Astrocyte (in vitro differentiated cells and primary cell): ENCODE results near the gene PRKCH. TPM values are rescaled to one million over a fixed set of nuclear protein-coding genes. Genes with fewer than 3 reads are reported as not detected.

Experiments used
- DNase-seq: peaks from one replicate; pipeline ENCODE4 v3.0.0-alpha.2; 2010; ENCODE audit warnings: low read depth
- FAIRE-seq: peaks from 2 replicates; lab custom pipeline; 2011; peaks lifted over from hg19 to GRCh38; lab: Jason Lieb, UNC
- H2AFZ ChIP-seq: 2 replicates; pipeline ENCODE4 v1.6.0; 2012; ENCODE audit warnings: low read depth, low read length, inconsistent platforms
- H3K27ac ChIP-seq: 2 replicates; pipeline ENCODE4 v1.5.1; 2011; ENCODE audit warnings: low read depth, low read length, inconsistent platforms
- H3K27me3 ChIP-seq: 2 replicates; pipeline ENCODE4 v1.6.0; 2011; ENCODE audit warnings: low read length, inconsistent platforms; ENCODE audit not compliant: insufficient read depth
- H3K36me3 ChIP-seq: 2 replicates; pipeline ENCODE4 v1.5.1; 2011; ENCODE audit warnings: low read length, inconsistent platforms; ENCODE audit not compliant: insufficient read depth
- H3K4me1 ChIP-seq: 2 replicates; pipeline ENCODE4 v1.5.1; 2011; ENCODE audit warnings: low read length, inconsistent platforms; ENCODE audit not compliant: insufficient read depth
- H3K4me2 ChIP-seq: 2 replicates; pipeline ENCODE4 v1.6.0; 2012; ENCODE audit warnings: low read length, inconsistent platforms
- H3K4me3 ChIP-seq: 2 replicates; pipeline ENCODE4 v1.5.1; 2011; ENCODE audit warnings: low read depth, mild to moderate bottlenecking, low read length, inconsistent platforms; ENCODE audit not compliant: insufficient read depth
- H3K79me2 ChIP-seq: 2 replicates; pipeline ENCODE4 v1.6.0; 2012; ENCODE audit warnings: mild to moderate bottlenecking, low read length, inconsistent platforms; ENCODE audit not compliant: insufficient read depth
- H3K9ac ChIP-seq: 2 replicates; pipeline ENCODE4 v1.6.0; 2012; ENCODE audit warnings: mild to moderate bottlenecking, low read length, inconsistent platforms
- H3K9me3 ChIP-seq: 2 replicates; pipeline ENCODE4 v1.5.1; 2012; ENCODE audit warnings: low read depth, mild to moderate bottlenecking, low read length, inconsistent platforms; ENCODE audit not compliant: insufficient read depth
- H4K20me1 ChIP-seq: 2 replicates; pipeline ENCODE4 v1.6.0; 2012; ENCODE audit warnings: low read length, inconsistent platforms; ENCODE audit not compliant: insufficient read depth
- H3K27ac Mint-ChIP-seq: one replicate; pipeline ENCODE4 v1.8.0; 2021; ENCODE audit warnings: mild to moderate bottlenecking, mixed read lengths; ENCODE audit not compliant: unreplicated experiment
- H3K27me3 Mint-ChIP-seq: one replicate; pipeline ENCODE4 v1.8.0; 2021; ENCODE audit warnings: low read depth, mixed read lengths; ENCODE audit not compliant: unreplicated experiment
- H3K36me3 Mint-ChIP-seq: one replicate; pipeline ENCODE4 v1.8.0; 2021; ENCODE audit warnings: low read depth, mixed read lengths; ENCODE audit not compliant: unreplicated experiment
- H3K4me1 Mint-ChIP-seq: one replicate; pipeline ENCODE4 v1.8.0; 2021; ENCODE audit warnings: low read depth, mixed read lengths; ENCODE audit not compliant: unreplicated experiment
- H3K4me3 Mint-ChIP-seq: one replicate; pipeline ENCODE4 v1.8.0; 2021; ENCODE audit warnings: mild to moderate bottlenecking, moderate library complexity, mixed read lengths; ENCODE audit not compliant: unreplicated experiment
- H3K9me3 Mint-ChIP-seq: one replicate; pipeline ENCODE4 v1.8.0; 2021; ENCODE audit warnings: mild to moderate bottlenecking, mixed read lengths; ENCODE audit not compliant: unreplicated experiment
- CTCF ChIP-seq: IDR thresholded peaks from 2 replicates; pipeline ENCODE4 v1.5.1; 2011; ENCODE audit warnings: low read depth, mild to moderate bottlenecking, inconsistent platforms, low read length, moderate library complexity; ENCODE audit not compliant: insufficient read depth
- EZH2 ChIP-seq: IDR thresholded peaks from 2 replicates; pipeline ENCODE4 v1.6.1; 2012; ENCODE audit warnings: mild to moderate bottlenecking, low read length, inconsistent platforms; ENCODE audit not compliant: insufficient read depth
- total RNA-seq: library from RNA; stranded (reverse); gene quantifications from 2 replicates; pipeline ENCODE4 v1.2.1, GENCODE V29; 2021

Gene PRKCH
- total RNA-seq, 1 donor from 2014 or later, result 6.0 TPM

- H3K9me3 Mint-ChIP-seq, result no peaks in the 10 kb centered on the region
- H3K27me3 ChIP-seq, result no peaks in the 10 kb centered on the region
- no peak overlapping the region for H3K27ac Mint-ChIP-seq
- no peak for DNase-seq
- no peak for FAIRE-seq
- no peak overlapping the region for H3K27ac ChIP-seq
- no peaks in the 10 kb centered on the region for H3K9me3 ChIP-seq
- H3K4me1 ChIP-seq, result peaks cover 46% of the 10 kb centered on the region
- H3K36me3 ChIP-seq, result no peaks in the 10 kb centered on the region
- H3K36me3 Mint-ChIP-seq, result no peaks in the 10 kb centered on the region
- H3K9ac ChIP-seq, result no peak overlapping the region
- TF ChIP-seq CTCF, result no peak
- no peak for TF ChIP-seq EZH2
- no peaks in the 10 kb centered on the region for H3K79me2 ChIP-seq
- no peaks in the 10 kb centered on the region for H3K27me3 Mint-ChIP-seq
- H3K4me3 Mint-ChIP-seq, result no peak overlapping the region
- H3K4me1 Mint-ChIP-seq, result peaks cover 40% of the 10 kb centered on the region
- H2AFZ ChIP-seq, result no peak overlapping the region
- no peak overlapping the region for H3K4me3 ChIP-seq
- no peaks in the 10 kb centered on the region for H4K20me1 ChIP-seq
- H3K4me2 ChIP-seq, result no peak overlapping the region
Measured at GRCh38 chr14:61468063-61468825, 146.9 kb downstream of the PRKCH start.

GRCh38 chr14:61469781-61470180 lies 148.4 kb downstream of the PRKCH start:
- no peaks in the 10 kb centered on the region for H3K36me3 ChIP-seq
- peak overlapping the region; percentile 84 for H3K4me2 ChIP-seq
- H3K9me3 ChIP-seq, result no peaks in the 10 kb centered on the region
- Mint-ChIP-seq H3K27ac (peak overlapping the region; percentile 56), H3K4me3 (no peak overlapping the region), H3K4me1 (peaks cover 50% of the 10 kb centered on the region), H3K36me3 (no peaks in the 10 kb centered on the region), H3K9me3 (no peaks in the 10 kb centered on the region), H3K27me3 (no peaks in the 10 kb centered on the region)
- no peaks in the 10 kb centered on the region for H3K79me2 ChIP-seq
- FAIRE-seq, result no peak
- no peaks in the 10 kb centered on the region for H3K27me3 ChIP-seq
- DNase-seq, result no peak
- peak overlapping the region; percentile 69 for H3K27ac ChIP-seq
- TF ChIP-seq CTCF (no peak), EZH2 (no peak)
- H3K9ac ChIP-seq, result peak overlapping the region; percentile 71
- no peak overlapping the region for H2AFZ ChIP-seq
- H4K20me1 ChIP-seq, result no peaks in the 10 kb centered on the region
- H3K4me3 ChIP-seq, result peak overlapping the region; percentile 43
- peaks cover 48% of the 10 kb centered on the region for H3K4me1 ChIP-seq
